CD4-positive, alpha-beta T cell (primary cell): Measurements from ENCODE around the gene SEC14L2. TPM values are rescaled to one million over a fixed set of nuclear protein-coding genes. Genes with fewer than 3 reads are reported as not detected.

Experiments
- ATAC-seq: fragments of 200-7000 bp; cut with Tn5 transposase; one replicate; pipeline ENCODE4 v1.10.0; 2022; ENCODE audit warnings: mild to moderate bottlenecking; ENCODE audit not compliant: poor library complexity
- CTCF ChIA-PET: fragments of 350-600 bp; sonication (Branson Sonifier 250); formaldehyde crosslinking; loops from one replicate; lab custom pipeline; 2021; ENCODE audit warnings: antibody characterized with exemption, inconsistent platforms; lab: Charles Lee
- POLR2A ChIA-PET: fragments of 350-600 bp; sonication (Branson Sonifier 250); formaldehyde crosslinking; loops from one replicate; lab custom pipeline; 2021; ENCODE audit warnings: antibody characterized with exemption, inconsistent platforms; lab: Charles Lee
- DNase-seq, 14 experiments: peaks; one replicate each; pipeline ENCODE4 v3.0.0-alpha.2; 2013 to 2020; ENCODE audit warnings: mixed read lengths in 2 of 14
- H3K27ac ChIP-seq, 2 donors: one replicate each; pipeline versions ENCODE4 v1.5.1 to v1.7.0; 2013; ENCODE audit warnings: low read length in 2 of 2, low read depth in 1 of 2, mild to moderate bottlenecking in 1 of 2
- H3K27me3 ChIP-seq, 2 experiments: 1 replicate in 1 of 2; 2 replicates in 1 of 2; pipeline versions ENCODE4 v1.6.1 to v1.7.0; 2013; ENCODE audit warnings: low read length in 2 of 2, control low read depth in 1 of 2, mild to moderate bottlenecking in 1 of 2, moderate library complexity in 1 of 2; ENCODE audit not compliant: insufficient read depth in 2 of 2, control insufficient read depth in 1 of 2
- H3K36me3 ChIP-seq: one replicate; pipeline ENCODE4 v1.6.1; 2013; ENCODE audit warnings: low read length, control low read depth; ENCODE audit not compliant: insufficient read depth
- H3K4me1 ChIP-seq: one replicate; pipeline ENCODE4 v1.6.1; 2013; ENCODE audit warnings: low read length, control low read depth; ENCODE audit not compliant: insufficient read depth
- H3K4me3 ChIP-seq: one replicate; pipeline ENCODE4 v1.5.1; 2013; ENCODE audit warnings: mild to moderate bottlenecking, low read length, moderate library complexity
- H3K9me3 ChIP-seq, 2 experiments: 1 replicate in 1 of 2; 2 replicates in 1 of 2; pipeline versions ENCODE4 v1.6.1 to v1.7.0; 2013; ENCODE audit warnings: low read length in 2 of 2, mild to moderate bottlenecking in 2 of 2, control low read depth in 1 of 2, moderate library complexity in 1 of 2; ENCODE audit not compliant: control insufficient read depth in 1 of 2, insufficient read depth in 1 of 2
- H3K27ac Mint-ChIP-seq: one replicate; pipeline ENCODE4 v1.8.0; 2020; ENCODE audit warnings: mixed read lengths
- H3K27me3 Mint-ChIP-seq: one replicate; pipeline ENCODE4 v1.8.0; 2021; ENCODE audit warnings: mixed read lengths
- H3K36me3 Mint-ChIP-seq: one replicate; pipeline ENCODE4 v1.8.0; 2021; ENCODE audit warnings: low read depth, mixed read lengths
- H3K4me1 Mint-ChIP-seq: one replicate; pipeline ENCODE4 v1.8.0; 2021; ENCODE audit warnings: low read depth, mixed read lengths
- H3K4me3 Mint-ChIP-seq: one replicate; pipeline ENCODE4 v1.8.0; 2020; ENCODE audit warnings: mild to moderate bottlenecking, mixed read lengths
- H3K9me3 Mint-ChIP-seq: one replicate; pipeline ENCODE4 v1.8.0; 2020; ENCODE audit warnings: mixed read lengths
- intact Hi-C, 2 experiments: fragments of 100-400 bp; cut with DNase I in 1 of 2; cut with micrococcal nuclease in 1 of 2; formaldehyde crosslinking; loops; one replicate each; pipeline versions ENCODE4 v1.15.1 to v1.9.0; 2023 to 2025; cut with DNase I, micrococcal nuclease
- total RNA-seq, 174 experiments: library from RNA in 2 of 174; stranded (reverse) in 2 of 174; gene quantifications; one replicate each; pipeline ENCODE4 v1.2.3 and lab custom pipeline; 2021 to 2026
- TF ChIP-seq, protein P1 (sequence below): fragments of 200-600 bp; IDR thresholded peaks from one replicate; pipeline ENCODE4 v1.8.0; 2022; ENCODE audit warnings: antibody characterized with exemption, mild to moderate bottlenecking

The SEC14L2 gene
- total RNA-seq, 2 experiments from 2014 or later = 74.6 to 79.8 TPM

- no peaks in the 10 kb centered on the region for H3K9me3 Mint-ChIP-seq
- no peaks in the 10 kb centered on the region for H3K36me3 ChIP-seq
- no peaks in the 10 kb centered on the region for H3K4me1 ChIP-seq
- peaks cover 0 to 4% of the 10 kb centered on the region in 2 experiments for H3K9me3 ChIP-seq
- ChIA-PET POLR2A (no interaction called here), CTCF (no interaction called here)
- no peak overlapping the region for H3K27ac ChIP-seq
- TF ChIP-seq, protein P1, sequence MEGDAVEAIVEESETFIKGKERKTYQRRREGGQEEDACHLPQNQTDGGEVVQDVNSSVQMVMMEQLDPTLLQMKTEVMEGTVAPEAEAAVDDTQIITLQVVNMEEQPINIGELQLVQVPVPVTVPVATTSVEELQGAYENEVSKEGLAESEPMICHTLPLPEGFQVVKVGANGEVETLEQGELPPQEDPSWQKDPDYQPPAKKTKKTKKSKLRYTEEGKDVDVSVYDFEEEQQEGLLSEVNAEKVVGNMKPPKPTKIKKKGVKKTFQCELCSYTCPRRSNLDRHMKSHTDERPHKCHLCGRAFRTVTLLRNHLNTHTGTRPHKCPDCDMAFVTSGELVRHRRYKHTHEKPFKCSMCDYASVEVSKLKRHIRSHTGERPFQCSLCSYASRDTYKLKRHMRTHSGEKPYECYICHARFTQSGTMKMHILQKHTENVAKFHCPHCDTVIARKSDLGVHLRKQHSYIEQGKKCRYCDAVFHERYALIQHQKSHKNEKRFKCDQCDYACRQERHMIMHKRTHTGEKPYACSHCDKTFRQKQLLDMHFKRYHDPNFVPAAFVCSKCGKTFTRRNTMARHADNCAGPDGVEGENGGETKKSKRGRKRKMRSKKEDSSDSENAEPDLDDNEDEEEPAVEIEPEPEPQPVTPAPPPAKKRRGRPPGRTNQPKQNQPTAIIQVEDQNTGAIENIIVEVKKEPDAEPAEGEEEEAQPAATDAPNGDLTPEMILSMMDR = no peak
- DNase-seq (no peak), ATAC-seq (no peak)
- H3K27ac Mint-ChIP-seq = no peak overlapping the region
- H3K27me3 Mint-ChIP-seq = peaks cover 58% of the 10 kb centered on the region
- intact Hi-C loops = no loop called here
- peaks cover 3 to 8% of the 10 kb centered on the region in 2 experiments for H3K27me3 ChIP-seq
- H3K4me1 Mint-ChIP-seq = no peaks in the 10 kb centered on the region
- no peaks in the 10 kb centered on the region for H3K36me3 Mint-ChIP-seq
- H3K4me3 Mint-ChIP-seq = no peak overlapping the region
- no peak overlapping the region for H3K4me3 ChIP-seq
These were observed 56.0 kb downstream of the SEC14L2 start for GRCh38 chr22:30452861-30453260.

- no peaks in the 10 kb centered on the region for H3K4me1 Mint-ChIP-seq
- Histone ChIP-seq H3K4me1 (no peaks in the 10 kb centered on the region), H3K27me3 (peaks cover 3 to 8% of the 10 kb centered on the region in 2 experiments), H3K4me3 (no peak overlapping the region), H3K36me3 (no peaks in the 10 kb centered on the region), H3K27ac (no peak overlapping the region), H3K9me3 (peaks cover 0 to 3% of the 10 kb centered on the region in 2 experiments)
- H3K9me3 Mint-ChIP-seq = no peaks in the 10 kb centered on the region
- no peak overlapping the region for H3K27ac Mint-ChIP-seq
- no peaks in the 10 kb centered on the region for H3K36me3 Mint-ChIP-seq
- POLR2A ChIA-PET = no interaction called here
- DNase-seq (peak in 2 of 14 experiments; percentile 10 to 23), ATAC-seq (peak; percentile 43)
- H3K4me3 Mint-ChIP-seq = no peak overlapping the region
- TF ChIP-seq, protein P1 = no peak
- CTCF ChIA-PET = no interaction called here
- intact Hi-C loops = no loop called here
- H3K27me3 Mint-ChIP-seq = peaks cover 51% of the 10 kb centered on the region
These were observed 57.1 kb downstream of the SEC14L2 start for GRCh38 chr22:30453731-30454510.

DNA sequence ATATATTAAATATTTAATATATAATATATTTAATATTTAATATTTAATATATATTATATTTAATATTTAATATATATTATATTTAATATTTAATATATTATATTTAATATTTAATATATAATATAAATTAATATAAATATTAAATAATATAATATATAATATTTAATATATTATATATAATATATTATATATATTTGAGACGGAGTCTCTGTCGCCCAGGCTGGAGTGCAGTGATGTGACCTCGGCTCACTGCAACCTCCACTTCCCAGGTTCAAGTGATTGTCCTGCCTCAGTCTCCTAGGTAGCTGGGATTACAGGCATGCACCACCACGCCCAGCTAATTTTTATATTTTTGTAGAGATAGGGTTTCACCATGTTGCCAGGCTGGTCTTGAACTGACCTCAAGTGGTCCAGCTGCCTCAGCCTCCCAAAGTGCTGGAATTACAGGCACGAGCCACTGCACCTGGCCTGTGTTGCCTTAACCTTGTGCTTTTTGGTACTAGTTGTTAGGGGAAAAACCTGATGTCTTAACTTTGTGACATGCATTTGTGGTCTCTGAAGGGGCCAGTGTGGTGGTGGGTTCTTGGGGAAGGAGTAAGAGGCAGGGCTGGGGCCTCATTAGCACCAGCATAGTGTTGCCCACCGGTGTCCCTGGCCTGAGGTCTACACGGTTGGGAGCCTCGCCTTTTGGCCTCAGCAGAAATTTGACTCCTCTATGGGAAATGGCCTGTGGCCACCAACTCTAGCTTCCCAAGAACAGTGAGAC lies 58.4 kb downstream of the SEC14L2 start:
- no peak for DNase-seq
- intact Hi-C loops = no loop called here
- no peak overlapping the region for H3K4me3 ChIP-seq
- Mint-ChIP-seq H3K9me3 (no peaks in the 10 kb centered on the region), H3K27me3 (peaks cover 55% of the 10 kb centered on the region), H3K36me3 (no peaks in the 10 kb centered on the region), H3K4me3 (no peak overlapping the region), H3K4me1 (no peaks in the 10 kb centered on the region), H3K27ac (no peak overlapping the region)
- no peak for ATAC-seq
- peaks cover 0 to 3% of the 10 kb centered on the region in 2 experiments for H3K9me3 ChIP-seq
- TF ChIP-seq, protein P1 = no peak
- ChIA-PET POLR2A (no interaction called here), CTCF (interaction anchor here (1.3 kb wide), 1 partner anchor 30 kb away, joined by 3 read pairs; no protein-coding TSS in a partner anchor)
- no peaks in the 10 kb centered on the region for H3K4me1 ChIP-seq
- H3K27me3 ChIP-seq = peaks cover 7 to 8% of the 10 kb centered on the region in 2 experiments
- no peak overlapping the region for H3K27ac ChIP-seq
- no peaks in the 10 kb centered on the region for H3K36me3 ChIP-seq
